ENCODE measurements around the gene EIF2AK3.
"Not testable (repeated sequence)": the region's sequence is repeated elsewhere in the genome, so short reads cannot be mapped to it uniquely, and the experiment has no call there.

The EIF2AK3 gene

GRCh38 chr2:88637464-88637863 is 10.2 kb upstream of the EIF2AK3 start:
- peak; percentile 55 for DNase-seq (ENCODE audit: low read depth, low spot score)

GRCh38 chr2:88636026-88636425 is 8.8 kb upstream of the EIF2AK3 start:
- DNase-seq (ENCODE audit: low read depth, low spot score), result no peak

- no peak for DNase-seq (ENCODE audit: low read depth, low spot score)
Measured at GRCh38 chr2:88632569-88632968, 5.3 kb upstream of the EIF2AK3 start.

GRCh38 chr2:88628571-88628939 is 1.3 kb upstream of the EIF2AK3 start:
- no peak for DNase-seq (ENCODE audit: low read depth, low spot score)

GRCh38 chr2:88627856-88628570 is 749 bp upstream of the EIF2AK3 start:
- peak; percentile 93 for DNase-seq (ENCODE audit: low read depth, low spot score)

- peak; percentile 31 for DNase-seq (ENCODE audit: low read depth, low spot score)
Measured at GRCh38 chr2:88626171-88627054, 851 bp downstream of the EIF2AK3 start.

- DNase-seq (ENCODE audit: low read depth, low spot score), result peak; percentile 5
Measured at GRCh38 chr2:88624477-88624876, 2.8 kb downstream of the EIF2AK3 start.

- not testable (repeated sequence) for DNase-seq (ENCODE audit: low read depth, low spot score)
Measured at GRCh38 chr2:88623831-88624465, 3.3 kb downstream of the EIF2AK3 start.

GRCh38 chr2:88622307-88622706 is 5.0 kb downstream of the EIF2AK3 start:
- no peak for DNase-seq (ENCODE audit: low read depth, low spot score)

- no peak for DNase-seq (ENCODE audit: low read depth, low spot score)
Measured at GRCh38 chr2:88621432-88621831, 5.8 kb downstream of the EIF2AK3 start.

- no peak for DNase-seq (ENCODE audit: low read depth, low spot score)
Measured at GRCh38 chr2:88620015-88620414, 7.2 kb downstream of the EIF2AK3 start.

GRCh38 chr2:88615822-88616221 is 11.4 kb downstream of the EIF2AK3 start:
- no peak for DNase-seq (ENCODE audit: low read depth, low spot score)

GRCh38 chr2:88614497-88615157 is 12.6 kb downstream of the EIF2AK3 start:
- DNase-seq (ENCODE audit: low read depth, low spot score), result no peak

- no peak for DNase-seq (ENCODE audit: low read depth, low spot score)
Measured at GRCh38 chr2:88613921-88614320, 13.3 kb downstream of the EIF2AK3 start.

GRCh38 chr2:88608184-88608583 is 19.1 kb downstream of the EIF2AK3 start:
- DNase-seq (ENCODE audit: low read depth, low spot score), result no peak

- no peak for DNase-seq (ENCODE audit: low read depth, low spot score)
Measured at GRCh38 chr2:88607416-88607815, 19.8 kb downstream of the EIF2AK3 start.

- DNase-seq (ENCODE audit: low read depth, low spot score), result no peak
Measured at GRCh38 chr2:88606371-88607030, 20.8 kb downstream of the EIF2AK3 start.

- DNase-seq (ENCODE audit: low read depth, low spot score), result peak; percentile 59
Measured at GRCh38 chr2:88603146-88603545, 24.1 kb downstream of the EIF2AK3 start.

GRCh38 chr2:88602022-88602421 is 25.2 kb downstream of the EIF2AK3 start:
- peak; percentile 37 for DNase-seq (ENCODE audit: low read depth, low spot score)

- peak; percentile 3 for DNase-seq (ENCODE audit: low read depth, low spot score)
Measured at GRCh38 chr2:88601286-88601685, 26.0 kb downstream of the EIF2AK3 start.

GRCh38 chr2:88600038-88600465 is 27.2 kb downstream of the EIF2AK3 start:
- peak; percentile 96 for DNase-seq (ENCODE audit: low read depth, low spot score)
